HFFc6 (cell line): ENCODE data around the gene OR2A25. TPM values are rescaled to one million over a fixed set of nuclear protein-coding genes. Genes with fewer than 3 reads are reported as not detected.

Experiments used
- DNase-seq: peaks from one replicate; pipeline ENCODE4 v3.0.0-alpha.2; 2018
- H3K27ac Mint-ChIP-seq: 2 replicates; pipeline ENCODE4 v1.8.0; 2020; ENCODE audit warnings: mild to moderate bottlenecking, mixed read lengths
- H3K27me3 Mint-ChIP-seq: 2 replicates; pipeline ENCODE4 v1.8.0; 2021; ENCODE audit warnings: mild to moderate bottlenecking, moderate library complexity, mixed read lengths; ENCODE audit not compliant: insufficient read depth
- H3K36me3 Mint-ChIP-seq: 2 replicates; pipeline ENCODE4 v1.8.0; 2021; ENCODE audit warnings: low read depth, mixed read lengths
- H3K4me1 Mint-ChIP-seq: 2 replicates; pipeline ENCODE4 v1.8.0; 2020; ENCODE audit warnings: low read depth, mixed read lengths
- H3K4me3 Mint-ChIP-seq: 2 replicates; pipeline ENCODE4 v1.8.0; 2020; ENCODE audit warnings: mild to moderate bottlenecking, moderate library complexity, mixed read lengths
- H3K9me3 Mint-ChIP-seq: 2 replicates; pipeline ENCODE4 v1.8.0; 2020; ENCODE audit warnings: mild to moderate bottlenecking, mixed read lengths
- total RNA-seq, 6 experiments: library from RNA; stranded (reverse); fragmentation: NEBNext Ultra II Directional; extraction: Animal tissue kit (Norgen Biotek cat#: 25700); gene quantifications; 2 replicates in 1 of 6; 3 replicates in 5 of 6; pipeline ENCODE4 v1.2.3, GENCODE V29; 2021
- TF ChIP-seq, protein P1 (sequence below): fragments of 200-600 bp; sonication (generic); IDR thresholded peaks from 2 replicates; pipeline ENCODE4 v1.5.0; 2021; ENCODE audit warnings: antibody characterized with exemption, mild to moderate bottlenecking

The OR2A25 gene
- total RNA-seq, 6 experiments from 2014 or later: not detected

DNA sequence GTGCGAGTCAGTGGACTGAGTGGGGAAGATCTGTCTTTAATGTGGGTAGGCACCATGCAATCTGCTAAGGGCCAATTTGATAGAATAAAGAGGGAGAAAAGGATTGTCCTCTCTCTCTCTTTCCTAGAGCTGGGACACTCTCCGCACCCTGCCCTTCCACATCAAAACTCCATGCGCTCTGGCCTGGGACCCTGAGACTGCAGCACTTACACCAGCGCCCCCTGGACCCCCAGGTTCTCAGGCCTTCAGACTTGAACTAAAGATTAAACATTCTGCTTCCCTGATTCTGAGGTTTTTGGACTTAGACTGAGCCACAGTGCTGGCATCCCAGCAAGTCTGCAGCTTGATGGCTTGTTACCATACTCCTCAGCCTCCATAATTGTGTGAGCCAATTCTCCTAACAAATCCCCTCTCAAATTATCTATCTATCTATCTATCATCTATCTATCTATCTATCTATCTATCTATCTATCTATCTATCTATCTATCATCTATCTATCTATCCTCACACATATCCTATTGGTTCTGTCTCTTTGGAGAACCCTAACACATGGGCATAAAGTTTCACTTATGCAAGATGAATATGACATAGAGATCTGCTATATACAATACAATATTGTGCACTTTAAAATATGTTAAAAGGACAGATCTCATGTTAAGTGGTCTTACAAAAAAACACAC lies 43.3 kb upstream of the OR2A25 start:
- TF ChIP-seq, protein P1, sequence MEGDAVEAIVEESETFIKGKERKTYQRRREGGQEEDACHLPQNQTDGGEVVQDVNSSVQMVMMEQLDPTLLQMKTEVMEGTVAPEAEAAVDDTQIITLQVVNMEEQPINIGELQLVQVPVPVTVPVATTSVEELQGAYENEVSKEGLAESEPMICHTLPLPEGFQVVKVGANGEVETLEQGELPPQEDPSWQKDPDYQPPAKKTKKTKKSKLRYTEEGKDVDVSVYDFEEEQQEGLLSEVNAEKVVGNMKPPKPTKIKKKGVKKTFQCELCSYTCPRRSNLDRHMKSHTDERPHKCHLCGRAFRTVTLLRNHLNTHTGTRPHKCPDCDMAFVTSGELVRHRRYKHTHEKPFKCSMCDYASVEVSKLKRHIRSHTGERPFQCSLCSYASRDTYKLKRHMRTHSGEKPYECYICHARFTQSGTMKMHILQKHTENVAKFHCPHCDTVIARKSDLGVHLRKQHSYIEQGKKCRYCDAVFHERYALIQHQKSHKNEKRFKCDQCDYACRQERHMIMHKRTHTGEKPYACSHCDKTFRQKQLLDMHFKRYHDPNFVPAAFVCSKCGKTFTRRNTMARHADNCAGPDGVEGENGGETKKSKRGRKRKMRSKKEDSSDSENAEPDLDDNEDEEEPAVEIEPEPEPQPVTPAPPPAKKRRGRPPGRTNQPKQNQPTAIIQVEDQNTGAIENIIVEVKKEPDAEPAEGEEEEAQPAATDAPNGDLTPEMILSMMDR: no peak
- Mint-ChIP-seq H3K4me3 (no peak overlapping the region), H3K4me1 (no peaks in the 10 kb centered on the region; the same call in 1 of the 2 replicates), H3K36me3 (no peaks in the 10 kb centered on the region), H3K27me3 (peaks cover 1% of the 10 kb centered on the region; the same call in 1 of the 2 replicates), H3K27ac (no peak overlapping the region), H3K9me3 (no peaks in the 10 kb centered on the region)
- DNase-seq: no peak

DNA sequence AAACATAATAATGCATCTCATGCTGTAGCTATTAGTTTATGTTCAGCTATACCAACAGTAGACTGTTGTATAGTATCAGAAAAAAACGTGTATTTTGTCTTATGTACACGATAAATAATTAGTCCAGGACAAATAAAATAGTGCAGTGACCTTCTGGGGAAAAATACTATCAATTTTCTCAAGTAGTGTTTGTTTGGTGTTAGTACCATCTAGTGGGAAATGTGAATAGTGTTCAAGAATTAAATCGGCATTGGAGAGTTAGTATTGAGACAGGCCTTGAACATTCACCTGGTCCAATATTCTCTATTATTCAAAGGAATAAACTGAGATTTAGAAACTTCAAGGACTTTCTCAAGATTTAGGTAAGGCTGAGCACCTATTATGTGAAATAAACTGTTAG lies 42.5 kb upstream of the OR2A25 start:
- no peaks in the 10 kb centered on the region for H3K36me3 Mint-ChIP-seq
- H3K27me3 Mint-ChIP-seq: peaks cover 1% of the 10 kb centered on the region; the same call in 1 of the 2 replicates
- H3K9me3 Mint-ChIP-seq: no peaks in the 10 kb centered on the region
- H3K4me1 Mint-ChIP-seq: no peaks in the 10 kb centered on the region; the same call in 1 of the 2 replicates
- TF ChIP-seq, protein P1: peak; percentile 75
- DNase-seq: peak; percentile 52
- H3K4me3 Mint-ChIP-seq: no peak overlapping the region
- no peak overlapping the region for H3K27ac Mint-ChIP-seq

DNA sequence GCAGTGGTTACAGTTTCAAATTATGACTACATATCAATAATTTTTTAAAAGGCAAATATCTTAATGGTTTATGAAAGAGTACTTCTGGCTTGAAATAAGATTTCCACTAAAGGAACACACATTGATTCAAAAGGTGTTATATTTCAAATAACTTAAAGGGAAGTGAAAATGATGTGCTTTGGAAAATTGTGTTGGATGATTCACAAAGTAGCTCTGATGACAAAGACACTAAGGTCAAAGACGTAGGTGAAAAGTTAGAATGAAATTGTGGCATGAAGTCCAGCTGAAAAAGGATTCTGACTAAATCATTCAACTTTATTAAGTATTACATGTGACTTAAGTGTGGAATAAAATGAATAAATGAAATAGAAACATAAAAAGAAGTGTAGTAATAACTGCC lies 41.6 kb upstream of the OR2A25 start:
- TF ChIP-seq, protein P1: no peak
- Mint-ChIP-seq H3K27ac (no peak overlapping the region), H3K9me3 (no peaks in the 10 kb centered on the region; the same call in 1 of the 2 replicates), H3K4me3 (no peak overlapping the region), H3K36me3 (no peaks in the 10 kb centered on the region), H3K4me1 (no peaks in the 10 kb centered on the region; the same call in 1 of the 2 replicates), H3K27me3 (no peaks in the 10 kb centered on the region)
- no peak for DNase-seq

DNA sequence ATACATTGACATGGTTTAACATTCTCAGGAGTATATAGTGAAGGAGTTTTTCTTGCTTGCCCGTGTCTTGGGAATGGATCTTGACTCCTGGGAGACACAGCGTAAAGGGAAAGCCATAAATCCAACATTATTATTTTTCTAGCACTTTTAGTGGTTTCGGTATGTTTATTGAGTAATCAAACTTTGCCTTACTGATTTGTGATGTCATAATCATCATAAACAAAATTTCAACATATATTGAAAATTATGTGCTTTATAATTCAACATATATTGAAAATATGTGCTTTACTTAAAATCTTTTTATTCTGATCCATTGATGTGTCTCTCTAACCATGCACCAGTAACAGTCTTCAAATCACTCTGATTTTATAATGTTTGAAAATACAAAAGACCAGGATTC lies 41.1 kb upstream of the OR2A25 start:
- H3K9me3 Mint-ChIP-seq: no peaks in the 10 kb centered on the region; the same call in 1 of the 2 replicates
- H3K27me3 Mint-ChIP-seq: no peaks in the 10 kb centered on the region
- H3K36me3 Mint-ChIP-seq: no peaks in the 10 kb centered on the region
- no peak for DNase-seq
- TF ChIP-seq, protein P1: no peak
- H3K4me3 Mint-ChIP-seq: no peak overlapping the region
- H3K4me1 Mint-ChIP-seq: no peaks in the 10 kb centered on the region; the same call in 1 of the 2 replicates
- H3K27ac Mint-ChIP-seq: no peak overlapping the region

DNA sequence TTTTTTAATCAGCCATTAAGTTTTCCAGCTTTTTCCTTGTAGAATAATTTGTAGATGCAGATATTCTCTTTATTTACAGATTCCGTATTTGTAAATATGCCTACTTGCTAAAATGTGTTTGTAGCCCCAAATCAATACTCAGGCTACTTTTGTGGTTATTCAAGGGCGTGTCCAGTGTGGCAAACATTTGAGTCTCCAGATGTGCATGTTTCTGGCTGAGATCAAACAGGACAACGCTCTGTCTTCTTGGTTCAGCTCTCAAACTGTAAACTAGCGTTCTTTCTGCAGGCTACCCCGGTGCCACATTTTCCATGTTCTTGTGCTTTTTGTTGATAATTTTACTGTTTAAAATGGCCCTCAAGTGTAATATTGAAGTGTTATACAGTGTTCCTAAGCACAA lies 37.1 kb upstream of the OR2A25 start:
- H3K9me3 Mint-ChIP-seq: peaks cover 4% of the 10 kb centered on the region; the same call in 1 of the 2 replicates

More for the DNA sequence above, 37.1 kb upstream of the OR2A25 start:
- no peaks in the 10 kb centered on the region; the same call in 1 of the 2 replicates for H3K27me3 Mint-ChIP-seq
- H3K4me1 Mint-ChIP-seq: peaks cover 7% of the 10 kb centered on the region; the same call in 1 of the 2 replicates
- H3K4me3 Mint-ChIP-seq: no peak overlapping the region
- TF ChIP-seq, protein P1: no peak
- DNase-seq: no peak
- H3K36me3 Mint-ChIP-seq: no peaks in the 10 kb centered on the region
- no peak overlapping the region for H3K27ac Mint-ChIP-seq
